OCI-LY1 (cell line): ENCODE results near the gene SLC15A4.

Experiments
- H2AFZ ChIP-seq: fragments of 200-600 bp; sonication (generic), shearing (Covaris generic); 2 replicates; pipeline ENCODE4 v1.6.0; 2014; ENCODE audit warnings: antibody characterized with exemption, mild to moderate bottlenecking, low read length
- H3F3A ChIP-seq: fragments of 200-600 bp; sonication (generic), shearing (Covaris generic); 2 replicates; pipeline ENCODE4 v1.6.0; 2014; ENCODE audit warnings: mild to moderate bottlenecking, antibody characterized with exemption, low read length, moderate library complexity; ENCODE audit not compliant: insufficient read depth
- H3K27ac ChIP-seq: fragments of 200-600 bp; sonication (generic); 2 replicates; pipeline ENCODE4 v1.5.1; 2014; ENCODE audit warnings: low read length, mixed run types, mild to moderate bottlenecking, low read depth; ENCODE audit not compliant: poor library complexity, severe bottlenecking
- H3K27me3 ChIP-seq: fragments of 200-600 bp; sonication (generic); 2 replicates; pipeline ENCODE4 v1.6.0; 2014; ENCODE audit warnings: antibody characterized with exemption, mild to moderate bottlenecking, low read length, moderate library complexity; ENCODE audit not compliant: insufficient read depth
- H3K36me3 ChIP-seq: fragments of 200-600 bp; sonication (generic); 2 replicates; pipeline ENCODE4 v1.6.1; 2014; ENCODE audit warnings: mild to moderate bottlenecking, antibody characterized with exemption, low read length, moderate library complexity, mixed read lengths; ENCODE audit not compliant: insufficient read depth
- H3K4me1 ChIP-seq: fragments of 200-600 bp; sonication (generic); 2 replicates; pipeline ENCODE4 v1.5.1; 2014; ENCODE audit warnings: mild to moderate bottlenecking, low read length, moderate library complexity; ENCODE audit not compliant: insufficient read depth, severe bottlenecking
- H3K4me2 ChIP-seq: fragments of 200-600 bp; sonication (generic), shearing (Covaris generic); 2 replicates; pipeline ENCODE4 v1.6.1; 2014; ENCODE audit warnings: low read length
- H3K4me3 ChIP-seq: fragments of 200-600 bp; sonication (generic); 2 replicates; pipeline ENCODE4 v1.5.1; 2014; ENCODE audit warnings: low read length, low read depth, mild to moderate bottlenecking, mixed read lengths; ENCODE audit not compliant: poor library complexity, severe bottlenecking
- H3K79me2 ChIP-seq: fragments of 200-600 bp; shearing (Covaris generic); 2 replicates; pipeline ENCODE4 v1.6.1; 2016; ENCODE audit warnings: mixed run types, low read length, mixed read lengths; ENCODE audit not compliant: insufficient read depth
- H3K9ac ChIP-seq: fragments of 200-600 bp; sonication (generic), shearing (Covaris generic); 2 replicates; pipeline ENCODE4 v1.6.1; 2014; ENCODE audit warnings: mild to moderate bottlenecking, low read length, mixed read lengths
- H3K9me2 ChIP-seq: fragments of 200-600 bp; sonication (generic), shearing (Covaris generic); 2 replicates; pipeline ENCODE4 v1.6.1; 2014; ENCODE audit warnings: low read depth, mild to moderate bottlenecking, low read length, mixed read lengths
- H3K9me3 ChIP-seq: fragments of 200-600 bp; shearing (Covaris generic); 2 replicates; pipeline ENCODE4 v1.6.1; 2014; ENCODE audit warnings: low read length, mixed read lengths
- H4K20me1 ChIP-seq: fragments of 200-600 bp; sonication (generic), shearing (Covaris generic); 2 replicates; pipeline ENCODE4 v1.6.0; 2016; ENCODE audit warnings: mild to moderate bottlenecking, low read length; ENCODE audit not compliant: insufficient read depth
- EZH2 ChIP-seq: fragments of 200-600 bp; sonication (generic), shearing (Covaris generic); IDR thresholded peaks from 2 replicates; pipeline ENCODE4 v1.8.0; 2017; ENCODE audit warnings: borderline replicate concordance, mixed run types, mild to moderate bottlenecking, antibody characterized with exemption, low read length, moderate library complexity, mixed read lengths
- TF ChIP-seq, protein P1 (sequence below): fragments of 200-600 bp; sonication (generic), shearing (Covaris generic); IDR thresholded peaks from 2 replicates; pipeline ENCODE4 v1.5.1; 2017; ENCODE audit warnings: mild to moderate bottlenecking, antibody characterized with exemption, low read length, moderate library complexity, mixed read lengths

Gene SLC15A4

DNA sequence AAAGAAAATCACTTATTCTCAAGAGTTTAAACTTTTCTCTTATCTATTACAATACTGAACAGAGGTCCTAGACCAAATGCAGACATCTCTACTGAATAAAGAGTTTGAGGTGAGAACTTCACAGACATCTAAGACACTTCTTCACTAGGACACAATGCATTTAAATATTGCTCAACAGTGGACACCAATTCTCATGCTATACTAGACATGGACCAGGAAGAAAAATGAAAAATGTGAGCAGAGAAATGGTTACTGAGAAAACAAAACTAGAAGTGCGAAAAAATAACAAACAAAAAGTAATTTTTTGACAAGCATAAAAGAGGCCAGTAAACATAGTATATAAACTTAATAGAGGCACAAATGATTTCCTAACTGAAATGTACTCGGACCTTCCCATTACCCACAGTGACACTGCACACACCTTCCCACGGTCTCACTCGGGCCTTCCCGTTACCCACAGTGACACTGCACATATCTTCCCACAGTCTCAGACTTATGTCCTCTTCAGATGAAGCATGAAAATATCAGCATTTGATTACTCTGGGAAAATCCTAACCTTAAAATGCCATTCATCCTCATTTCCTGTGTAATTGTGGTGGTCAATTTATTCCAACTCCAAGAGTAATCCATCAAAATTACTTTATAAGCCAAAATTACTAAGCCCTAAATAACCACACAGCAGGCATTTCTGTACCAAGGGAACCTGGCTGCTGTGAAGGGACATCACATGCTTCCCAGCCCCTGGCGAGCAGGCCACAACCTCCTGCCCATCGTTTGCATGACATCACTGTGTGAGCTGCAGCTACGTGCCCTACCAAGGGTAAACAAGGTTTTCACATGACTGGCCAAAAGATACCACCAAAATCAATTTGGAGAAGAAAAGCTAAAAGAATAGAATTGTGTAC lies 6.4 kb downstream of the SLC15A4 start:
- H3K36me3 ChIP-seq = peaks cover 35% of the 10 kb centered on the region
- H3K4me3 ChIP-seq = peak overlapping the region; percentile 32
- peaks cover 68% of the 10 kb centered on the region for H3K4me1 ChIP-seq

DNA sequence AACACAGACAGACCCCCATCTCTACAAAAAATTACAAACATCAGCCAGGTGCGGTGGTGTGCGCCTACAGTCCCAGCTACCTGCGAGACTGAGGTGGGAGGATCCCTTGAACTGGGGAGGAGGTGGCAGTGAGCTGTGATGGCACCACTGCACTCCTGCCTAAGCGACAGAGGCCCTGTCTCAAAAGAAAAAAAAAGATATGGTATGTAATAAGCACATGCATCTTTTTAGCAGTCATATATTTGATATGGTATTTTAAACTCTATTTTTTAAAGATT lies 7.2 kb downstream of the SLC15A4 start:
- Histone ChIP-seq H3K4me1 (peaks cover 67% of the 10 kb centered on the region), H3K27ac (peak overlapping the region; percentile 2), H3K36me3 (peaks cover 42% of the 10 kb centered on the region), H3K9me3 (no peaks in the 10 kb centered on the region), H3K79me2 (peaks cover 62% of the 10 kb centered on the region), H4K20me1 (no peaks in the 10 kb centered on the region), H2AFZ (no peak overlapping the region), H3K9me2 (no peaks in the 10 kb centered on the region), H3F3A (no peaks in the 10 kb centered on the region), H3K27me3 (no peaks in the 10 kb centered on the region), H3K4me2 (peak overlapping the region; percentile 60), H3K4me3 (no peak overlapping the region), H3K9ac (no peak overlapping the region)
- no peak for TF ChIP-seq EZH2
- TF ChIP-seq, protein P1, sequence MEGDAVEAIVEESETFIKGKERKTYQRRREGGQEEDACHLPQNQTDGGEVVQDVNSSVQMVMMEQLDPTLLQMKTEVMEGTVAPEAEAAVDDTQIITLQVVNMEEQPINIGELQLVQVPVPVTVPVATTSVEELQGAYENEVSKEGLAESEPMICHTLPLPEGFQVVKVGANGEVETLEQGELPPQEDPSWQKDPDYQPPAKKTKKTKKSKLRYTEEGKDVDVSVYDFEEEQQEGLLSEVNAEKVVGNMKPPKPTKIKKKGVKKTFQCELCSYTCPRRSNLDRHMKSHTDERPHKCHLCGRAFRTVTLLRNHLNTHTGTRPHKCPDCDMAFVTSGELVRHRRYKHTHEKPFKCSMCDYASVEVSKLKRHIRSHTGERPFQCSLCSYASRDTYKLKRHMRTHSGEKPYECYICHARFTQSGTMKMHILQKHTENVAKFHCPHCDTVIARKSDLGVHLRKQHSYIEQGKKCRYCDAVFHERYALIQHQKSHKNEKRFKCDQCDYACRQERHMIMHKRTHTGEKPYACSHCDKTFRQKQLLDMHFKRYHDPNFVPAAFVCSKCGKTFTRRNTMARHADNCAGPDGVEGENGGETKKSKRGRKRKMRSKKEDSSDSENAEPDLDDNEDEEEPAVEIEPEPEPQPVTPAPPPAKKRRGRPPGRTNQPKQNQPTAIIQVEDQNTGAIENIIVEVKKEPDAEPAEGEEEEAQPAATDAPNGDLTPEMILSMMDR = no peak

More for the DNA sequence above, 6.4 kb downstream of the SLC15A4 start:
- no peaks in the 10 kb centered on the region for H3K9me3 ChIP-seq
- no peak overlapping the region for H2AFZ ChIP-seq
- peak overlapping the region; percentile 45; the same call in 1 of the 2 replicates for H3K9ac ChIP-seq
- no peaks in the 10 kb centered on the region for H3K27me3 ChIP-seq
- H3K27ac ChIP-seq = peak overlapping the region; percentile 75
- no peaks in the 10 kb centered on the region for H3F3A ChIP-seq
- no peaks in the 10 kb centered on the region for H3K9me2 ChIP-seq
- H4K20me1 ChIP-seq = no peaks in the 10 kb centered on the region
- TF ChIP-seq EZH2 = no peak
- TF ChIP-seq, protein P1 = no peak
- H3K4me2 ChIP-seq = peak overlapping the region; percentile 60
- H3K79me2 ChIP-seq = peaks cover 59% of the 10 kb centered on the region

DNA sequence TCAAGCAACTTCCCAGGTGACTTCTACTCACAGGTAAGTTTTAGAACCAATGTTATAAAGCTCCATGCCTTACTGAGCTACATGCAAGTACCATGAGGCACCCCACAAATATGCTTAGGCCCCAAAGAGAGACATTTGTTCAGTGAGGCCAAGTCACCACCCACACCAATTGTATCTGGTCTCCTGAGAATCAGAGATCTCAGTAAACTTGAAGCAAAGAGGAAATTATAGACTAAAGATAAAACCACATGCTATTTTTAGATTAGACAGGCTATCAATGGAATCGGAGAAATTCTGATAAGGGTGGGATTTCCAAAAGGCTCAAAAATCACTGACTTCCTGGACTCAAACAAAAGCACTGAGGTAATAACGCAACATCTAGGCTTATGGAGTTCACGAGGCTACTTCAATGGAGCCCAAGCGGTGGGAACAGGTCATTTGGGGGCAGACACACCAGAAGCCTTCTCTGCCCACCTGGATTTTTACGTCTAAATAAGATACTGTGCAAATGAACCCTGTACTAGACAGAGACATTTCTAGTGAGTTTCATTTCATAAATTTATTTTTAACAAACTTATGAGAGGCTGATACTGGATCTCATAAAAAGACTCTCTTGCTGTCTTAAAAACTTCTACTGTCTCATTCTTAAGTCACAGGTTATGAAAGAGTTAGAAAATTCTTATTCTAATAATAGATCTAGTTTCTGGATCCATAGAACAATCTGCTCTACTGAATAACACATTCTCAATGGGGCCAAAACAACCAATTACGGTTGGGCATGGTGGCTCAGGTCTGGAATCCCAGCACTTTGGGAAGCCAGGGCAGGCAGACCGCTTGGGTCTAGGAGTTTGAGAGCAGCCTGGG lies 7.7 kb downstream of the SLC15A4 start:
- H3K79me2 ChIP-seq = peaks cover 65% of the 10 kb centered on the region
- no peaks in the 10 kb centered on the region for H3K9me2 ChIP-seq
- H3K27me3 ChIP-seq = no peaks in the 10 kb centered on the region
- H2AFZ ChIP-seq = no peak overlapping the region
- H3K9me3 ChIP-seq = no peaks in the 10 kb centered on the region
- H3K27ac ChIP-seq = peak overlapping the region; percentile 2
- no peak overlapping the region for H3K4me3 ChIP-seq
- H3K4me2 ChIP-seq = peak overlapping the region; percentile 60
- peaks cover 67% of the 10 kb centered on the region for H3K4me1 ChIP-seq
- H3F3A ChIP-seq = no peaks in the 10 kb centered on the region
- no peak overlapping the region for H3K9ac ChIP-seq
- no peaks in the 10 kb centered on the region for H4K20me1 ChIP-seq
- H3K36me3 ChIP-seq = peaks cover 42% of the 10 kb centered on the region
- no peak for TF ChIP-seq EZH2
- TF ChIP-seq, protein P1 = no peak
